GM23338 (cell line): ENCODE results near the gene GPR101. TPM values are rescaled to one million over a fixed set of nuclear protein-coding genes. Genes with fewer than 3 reads are reported as not detected.

ENCODE experiments used
- polyA plus RNA-seq: library from polyadenylated mRNA; unstranded; fragments of >200 nt; fragmentation: Nextera tagmentation; extraction: Ambion mirVana; gene quantifications from 2 replicates; pipeline ENCODE4 v1.2.1, GENCODE V29; 2016
- total RNA-seq: library from RNA; depleted of rRNA; stranded (reverse); fragments of >200 nt; shearing (Covaris generic); gene quantifications from 2 replicates; pipeline ENCODE4 v1.2.3, GENCODE V29; 2014; rRNA removed

Gene GPR101
- total and polyA plus RNA-seq, 2 experiments from 2014 or later, result not detected

Other genes with a start within 250 kb of the GPR101 start
- gene RBMX, start 153.3 kb downstream of the GPR101 start, total RNA-seq, result 601 and 620 TPM in 2 replicates
- gene RBMX, start 153.3 kb downstream of the GPR101 start, polyA plus RNA-seq, result 307 and 337 TPM in 2 replicates